ENCODE measurements around the gene KLF8. TPM values are rescaled to one million over a fixed set of nuclear protein-coding genes. Genes with fewer than 3 reads are reported as not detected.

KLF8 gene
- total and polyA plus RNA-seq, 4 experiments from 2014 or later = 3.7 to 7.0 (median 4.8) TPM

- H3K27ac Mint-ChIP-seq = no peak overlapping the region
These were observed 5.2 kb upstream of the KLF8 start for GRCh38 chrX:56226980-56227379.

GRCh38 chrX:56228914-56229313 lies 3.2 kb upstream of the KLF8 start:
- ChIA-PET POLR2A (ENCODE audit: partially characterized antibody) (no interaction called here), CTCF (ENCODE audit: partially characterized antibody) (interaction anchor here (1.4 to 1.6 kb wide), 2 partner anchors 12 to 320 kb away, joined by 3 to 4 read pairs; no protein-coding TSS in a partner anchor)
- Mint-ChIP-seq H3K4me1 (peaks cover 8 to 23% (median 17%) of the 10 kb centered on the region in 4 donors), H3K36me3 (no peaks in the 10 kb centered on the region), H3K4me3 (peak overlapping the region in 1 of 8 donors; percentile 22), H3K27me3 (no peaks in the 10 kb centered on the region), H3K9me3 (no peaks in the 10 kb centered on the region), H3K27ac (peak overlapping the region in 5 of 7 donors; percentile 3 to 85 (median 32))
- Histone ChIP-seq H3K9me3 (ENCODE audit: control insufficient read depth in 1 of 2, low read length in 2 of 2) (no peaks in the 10 kb centered on the region), H3K4me1 (ENCODE audit: insufficient read depth, low read length) (peaks cover 11% of the 10 kb centered on the region), H3K4me3 (ENCODE audit: low read length in 2 of 2) (no peak overlapping the region), H3K36me3 (ENCODE audit: insufficient read depth, low read length) (no peaks in the 10 kb centered on the region), H3K27ac (ENCODE audit: low read depth, low read length) (no peak overlapping the region), H3K27me3 (ENCODE audit: insufficient read depth, low read length) (no peaks in the 10 kb centered on the region)
- DNase-seq = no peak
- intact Hi-C loops (cut with micrococcal nuclease) = no loop called here

More at GRCh38 chrX:56226980-56227379, 5.2 kb upstream of the KLF8 start:
- no peak overlapping the region for H3K27ac ChIP-seq (ENCODE audit: low read depth, low read length)
- peaks cover 8% of the 10 kb centered on the region for H3K4me1 ChIP-seq (ENCODE audit: insufficient read depth, low read length)
- Mint-ChIP-seq H3K27me3 (no peaks in the 10 kb centered on the region), H3K4me1 (peaks cover 8 to 11% (median 10%) of the 10 kb centered on the region in 4 donors), H3K9me3 (no peaks in the 10 kb centered on the region), H3K4me3 (no peak overlapping the region), H3K36me3 (no peaks in the 10 kb centered on the region)
- ChIA-PET POLR2A (ENCODE audit: partially characterized antibody) (no interaction called here), CTCF (ENCODE audit: partially characterized antibody) (no interaction called here)
- intact Hi-C loops (cut with micrococcal nuclease) = no loop called here
- no peaks in the 10 kb centered on the region for H3K9me3 ChIP-seq (ENCODE audit: control insufficient read depth in 1 of 2, low read length in 2 of 2)
- H3K36me3 ChIP-seq (ENCODE audit: insufficient read depth, low read length) = no peaks in the 10 kb centered on the region
- H3K4me3 ChIP-seq (ENCODE audit: low read length in 2 of 2) = no peak overlapping the region
- no peaks in the 10 kb centered on the region for H3K27me3 ChIP-seq (ENCODE audit: insufficient read depth, low read length)
- DNase-seq = no peak

DNA sequence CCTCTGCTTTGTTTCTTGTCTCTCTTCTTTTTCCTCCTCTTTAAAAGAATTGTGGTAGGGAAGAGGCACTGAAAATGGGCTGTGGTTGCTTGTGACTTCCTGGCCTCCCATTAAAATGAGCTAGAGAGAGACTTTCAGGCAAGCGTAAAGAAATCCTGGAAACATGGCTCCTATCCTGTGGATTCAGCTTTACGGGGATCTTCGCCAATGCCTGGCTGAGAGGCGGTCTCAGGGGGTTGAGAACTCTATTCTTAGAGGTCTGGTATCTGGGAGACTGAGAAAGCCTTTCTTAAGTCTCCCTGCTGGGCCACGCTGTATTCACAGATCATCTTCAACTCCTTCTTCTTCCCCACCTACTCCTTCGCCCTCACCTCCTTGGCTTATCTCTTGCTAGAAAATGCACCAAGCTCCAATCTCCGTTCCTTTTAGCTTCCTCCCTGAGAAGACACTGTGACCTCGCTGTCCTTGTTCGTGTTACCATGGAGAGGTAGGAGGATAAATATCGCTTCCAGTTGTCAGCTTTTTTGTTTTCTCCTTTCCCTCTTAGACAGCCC lies 542 bp upstream of the KLF8 start:
- ChIA-PET POLR2A (ENCODE audit: partially characterized antibody) (interaction anchor here (0.8 to 1.9 kb wide), 2 partner anchors 514 to 743 kb away, joined by 3 to 5 read pairs; partner anchors contain the start of gene RRAGB), CTCF (ENCODE audit: partially characterized antibody) (interaction anchor here (0.6 to 1.3 kb wide), 2 partner anchors 15 to 19 kb away, joined by 4 read pairs; no protein-coding TSS in a partner anchor)
- Histone ChIP-seq H3K9me3 (ENCODE audit: control insufficient read depth in 1 of 2, low read length in 2 of 2) (no peaks in the 10 kb centered on the region), H3K4me3 (ENCODE audit: low read length in 2 of 2) (peak overlapping the region in 1 of 2 donors; percentile 42), H3K4me1 (ENCODE audit: insufficient read depth, low read length) (peaks cover 11% of the 10 kb centered on the region), H3K36me3 (ENCODE audit: insufficient read depth, low read length) (no peaks in the 10 kb centered on the region), H3K27me3 (ENCODE audit: insufficient read depth, low read length) (no peaks in the 10 kb centered on the region), H3K27ac (ENCODE audit: low read depth, low read length) (no peak overlapping the region)
- Mint-ChIP-seq H3K36me3 (no peaks in the 10 kb centered on the region), H3K27ac (peak overlapping the region in 3 of 7 donors; percentile 2 to 9 (median 2)), H3K27me3 (no peaks in the 10 kb centered on the region), H3K4me1 (peaks cover 12 to 32% (median 25%) of the 10 kb centered on the region in 4 donors), H3K4me3 (peak overlapping the region; percentile 63 to 88 (median 86)), H3K9me3 (no peaks in the 10 kb centered on the region)
- intact Hi-C loops (cut with micrococcal nuclease) = loop anchor here (2.0 to 5.0 kb wide), 2 partner anchors 17 to 324 kb away; no protein-coding TSS in a partner anchor
- no peak for DNase-seq

DNA sequence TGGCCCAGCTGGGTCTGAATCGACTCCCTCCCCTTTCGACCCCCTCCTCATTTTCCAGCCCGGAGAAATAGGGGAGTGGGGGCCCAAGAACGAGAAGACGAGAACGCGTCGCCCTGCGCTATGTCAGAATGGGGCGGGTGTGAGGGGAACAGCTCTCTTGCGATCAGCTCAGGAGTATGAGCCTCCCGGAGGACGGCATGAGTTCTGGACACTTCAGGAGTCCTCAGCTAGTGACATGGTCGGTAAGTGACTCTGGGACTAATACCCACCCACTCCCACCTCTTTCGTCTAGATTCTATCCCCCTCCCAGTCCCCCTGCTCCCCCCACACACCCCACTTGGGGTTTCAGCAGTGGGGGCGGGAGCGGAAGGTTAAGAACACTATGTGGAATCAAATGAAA lies 944 bp downstream of the KLF8 start:
- Mint-ChIP-seq H3K4me1 (peaks cover 12 to 32% (median 25%) of the 10 kb centered on the region in 4 donors), H3K27me3 (no peaks in the 10 kb centered on the region), H3K9me3 (no peaks in the 10 kb centered on the region), H3K4me3 (peak overlapping the region; percentile 84 to 90 (median 86)), H3K36me3 (no peaks in the 10 kb centered on the region), H3K27ac (peak overlapping the region; percentile 10 to 84 (median 47))
- no peaks in the 10 kb centered on the region for H3K27me3 ChIP-seq (ENCODE audit: insufficient read depth, low read length)
- H3K9me3 ChIP-seq (ENCODE audit: control insufficient read depth in 1 of 2, low read length in 2 of 2) = no peaks in the 10 kb centered on the region
- CTCF ChIA-PET (ENCODE audit: partially characterized antibody) = interaction anchor here (3.1 kb wide), 1 partner anchor 15 kb away, joined by 12 read pairs; no protein-coding TSS in a partner anchor
- peak overlapping the region in 1 of 2 donors; percentile 44 for H3K4me3 ChIP-seq (ENCODE audit: low read length in 2 of 2)
- POLR2A ChIA-PET (ENCODE audit: partially characterized antibody) = interaction anchor here (1.4 to 1.9 kb wide), 2 partner anchors 331 to 516 kb away, joined by 3 to 5 read pairs; partner anchors contain the start of genes RRAGB and UBQLN2
- peaks cover 11% of the 10 kb centered on the region for H3K4me1 ChIP-seq (ENCODE audit: insufficient read depth, low read length)
- intact Hi-C loops (cut with micrococcal nuclease) = loop anchor here (2.0 to 5.0 kb wide), 2 partner anchors 16 to 326 kb away; no protein-coding TSS in a partner anchor
- peak overlapping the region; percentile 31 for H3K27ac ChIP-seq (ENCODE audit: low read depth, low read length)
- no peak for DNase-seq
- H3K36me3 ChIP-seq (ENCODE audit: insufficient read depth, low read length) = no peaks in the 10 kb centered on the region

GRCh38 chrX:56233682-56234081 lies 1.5 kb downstream of the KLF8 start:
- no peaks in the 10 kb centered on the region for H3K27me3 ChIP-seq (ENCODE audit: insufficient read depth, low read length)
- no peaks in the 10 kb centered on the region for H3K9me3 ChIP-seq (ENCODE audit: control insufficient read depth in 1 of 2, low read length in 2 of 2)
- ChIA-PET POLR2A (ENCODE audit: partially characterized antibody) (interaction anchor here (1.4 kb wide), 1 partner anchor 330 kb away, joined by 3 read pairs; the partner anchor contains the start of gene UBQLN2), CTCF (ENCODE audit: partially characterized antibody) (interaction anchor here (3.1 kb wide), 1 partner anchor 14 kb away, joined by 12 read pairs; no protein-coding TSS in a partner anchor)
- Mint-ChIP-seq H3K4me1 (peaks cover 12 to 32% (median 25%) of the 10 kb centered on the region in 4 donors), H3K9me3 (no peaks in the 10 kb centered on the region), H3K27me3 (no peaks in the 10 kb centered on the region), H3K27ac (peak overlapping the region in 4 of 7 donors; percentile 29 to 81 (median 60)), H3K4me3 (peak overlapping the region; percentile 65 to 90 (median 86)), H3K36me3 (no peaks in the 10 kb centered on the region)
- H3K36me3 ChIP-seq (ENCODE audit: insufficient read depth, low read length) = no peaks in the 10 kb centered on the region
- peaks cover 8% of the 10 kb centered on the region for H3K4me1 ChIP-seq (ENCODE audit: insufficient read depth, low read length)
- no peak overlapping the region for H3K27ac ChIP-seq (ENCODE audit: low read depth, low read length)
- DNase-seq = peak in 3 of 5 donors; percentile 2 to 39 (median 10)
- intact Hi-C loops (cut with micrococcal nuclease) = loop anchor here (2.0 to 5.0 kb wide), 2 partner anchors 15 to 326 kb away; no protein-coding TSS in a partner anchor
- no peak overlapping the region for H3K4me3 ChIP-seq (ENCODE audit: low read length in 2 of 2)

GRCh38 chrX:56248492-56248891 lies 16.3 kb downstream of the KLF8 start:
- Histone ChIP-seq H3K27me3 (ENCODE audit: insufficient read depth, low read length) (no peaks in the 10 kb centered on the region), H3K9me3 (ENCODE audit: control insufficient read depth in 1 of 2, low read length in 2 of 2) (no peaks in the 10 kb centered on the region), H3K27ac (ENCODE audit: low read depth, low read length) (no peak overlapping the region), H3K4me3 (ENCODE audit: low read length in 2 of 2) (no peak overlapping the region), H3K4me1 (ENCODE audit: insufficient read depth, low read length) (no peaks in the 10 kb centered on the region), H3K36me3 (ENCODE audit: insufficient read depth, low read length) (no peaks in the 10 kb centered on the region)
- Mint-ChIP-seq H3K36me3 (no peaks in the 10 kb centered on the region), H3K27ac (peak overlapping the region in 1 of 7 donors; percentile 29), H3K27me3 (no peaks in the 10 kb centered on the region), H3K4me1 (peaks cover 5 to 10% (median 6%) of the 10 kb centered on the region in 4 donors), H3K4me3 (no peak overlapping the region), H3K9me3 (no peaks in the 10 kb centered on the region)
- CTCF ChIA-PET (ENCODE audit: partially characterized antibody) = interaction anchor here (1.0 to 4.2 kb wide), 13 partner anchors 9 to 1113 kb away, joined by 3 to 34 read pairs (median 7); partner anchors contain the start of gene NBDY
- peak; percentile 35 to 56 (median 49) for DNase-seq
- POLR2A ChIA-PET (ENCODE audit: partially characterized antibody) = no interaction called here
- intact Hi-C loops (cut with micrococcal nuclease) = loop anchor here (1.0 to 5.0 kb wide), 6 partner anchors 16 to 1358 kb away; partner anchors contain the start of genes KLF8 and RRAGB

All from CD4-positive, alpha-beta memory T cell (primary cell).